H1 (cell line): Measurements from ENCODE around the gene GJA5. TPM values are rescaled to one million over a fixed set of nuclear protein-coding genes. Genes with fewer than 3 reads are reported as not detected.
A peak's percentile ranks its signal among the peaks of the same experiment; 100 is the strongest.

Experiments used
- CTCF ChIA-PET: fragments of 300-600 bp; sonication (Branson Sonifier 250); formaldehyde crosslinking; loops from one replicate; lab custom pipeline; 2021; ENCODE audit not compliant: partially characterized antibody; lab: Charles Lee
- POLR2A ChIA-PET: fragments of 300-600 bp; sonication (Branson Sonifier 250); formaldehyde crosslinking; loops from one replicate; lab custom pipeline; 2021; ENCODE audit warnings: inconsistent platforms; ENCODE audit not compliant: partially characterized antibody; lab: Charles Lee
- DNase-seq, 2 experiments: peaks; one replicate each; pipeline versions ENCODE4 v3.0.0 to v3.0.0-alpha.2; 2010 to 2022; ENCODE audit warnings: low spot score in 2 of 2, low read depth in 1 of 2, mixed read lengths in 1 of 2
- FAIRE-seq: peaks from 2 replicates; lab custom pipeline; 2011; peaks lifted over from hg19 to GRCh38; lab: Jason Lieb, UNC
- H2AFZ ChIP-seq: 2 replicates; pipeline ENCODE4 v1.8.1; 2012; ENCODE audit warnings: low read length, inconsistent platforms
- H2AK5ac ChIP-seq: 2 replicates; pipeline ENCODE4 v1.6.1; 2013; ENCODE audit warnings: low read depth, low read length
- H2BK120ac ChIP-seq: replicated peaks from 2 replicates; pipeline ENCODE3; 2013; ENCODE audit warnings: low read depth, low read length, inconsistent platforms
- H2BK12ac ChIP-seq: 2 replicates; pipeline ENCODE4 v1.6.1; 2013; ENCODE audit warnings: low read depth, low read length
- H2BK15ac ChIP-seq: 2 replicates; pipeline ENCODE4 v1.6.1; 2013; ENCODE audit warnings: low read length
- H2BK20ac ChIP-seq: 2 replicates; pipeline ENCODE4 v1.6.1; 2013; ENCODE audit warnings: low read length
- H2BK5ac ChIP-seq: 2 replicates; pipeline ENCODE4 v1.6.1; 2013; ENCODE audit warnings: low read depth, low read length
- H3K14ac ChIP-seq: 2 replicates; pipeline ENCODE4 v1.6.1; 2013; ENCODE audit warnings: inconsistent platforms; ENCODE audit not compliant: insufficient read length
- H3K18ac ChIP-seq: 2 replicates; pipeline ENCODE4 v1.6.1; 2013; ENCODE audit warnings: low read length; ENCODE audit errors: extremely low read depth
- H3K23ac ChIP-seq: 2 replicates; pipeline ENCODE4 v1.6.1; 2013; ENCODE audit warnings: inconsistent platforms; ENCODE audit not compliant: insufficient read length
- H3K23me2 ChIP-seq: 2 replicates; pipeline ENCODE4 v1.6.1; 2013; ENCODE audit warnings: low read depth, low read length
- H3K27ac ChIP-seq: 2 replicates; pipeline ENCODE4 v1.6.1; 2011; ENCODE audit warnings: low read depth, low read length, inconsistent platforms
- H3K27me3 ChIP-seq, 4 experiments: replicated peaks in 1 of 4; 1 replicate in 1 of 4; 2 replicates in 3 of 4; pipeline versions ENCODE4 v1.6.1 to v1.8.1; 2011 to 2013; ENCODE audit warnings: low read length in 3 of 4, mild to moderate bottlenecking in 3 of 4, inconsistent platforms in 2 of 4, mixed read lengths in 2 of 4, moderate library complexity in 1 of 4; ENCODE audit not compliant: control insufficient read depth in 3 of 4, insufficient read depth in 3 of 4; ENCODE audit errors: extremely low read depth in 1 of 4
- H3K36me3 ChIP-seq, 4 experiments: 2 replicates each; pipeline versions ENCODE4 v1.6.1 to v1.8.1; 2011 to 2013; ENCODE audit warnings: mild to moderate bottlenecking in 4 of 4, low read length in 3 of 4, moderate library complexity in 2 of 4, control low read depth in 1 of 4, inconsistent platforms in 1 of 4; ENCODE audit not compliant: insufficient read depth in 4 of 4, control insufficient read depth in 2 of 4
- H3K4ac ChIP-seq: replicated peaks from 2 replicates; pipeline ENCODE3; 2013; ENCODE audit warnings: low read length, low read depth, mixed read lengths, inconsistent platforms; ENCODE audit not compliant: insufficient read length
- H3K4me1 ChIP-seq, 4 experiments: replicated peaks in 1 of 4; 1 replicate in 1 of 4; 2 replicates in 3 of 4; pipeline versions ENCODE4 v1.6.1 to v1.8.1; 2011 to 2013; ENCODE audit warnings: low read length in 3 of 4, inconsistent platforms in 2 of 4, mixed read lengths in 1 of 4; ENCODE audit not compliant: insufficient read depth in 4 of 4, control insufficient read depth in 3 of 4
- H3K4me2 ChIP-seq, 2 experiments: 2 replicates each; pipeline versions ENCODE4 v1.6.1 to v1.8.1; 2011 to 2013; ENCODE audit warnings: low read depth in 2 of 2, low read length in 2 of 2, control low read depth in 1 of 2, inconsistent platforms in 1 of 2, mild to moderate bottlenecking in 1 of 2; ENCODE audit not compliant: insufficient read depth in 1 of 2
- H3K4me3 ChIP-seq, 4 experiments: fragments of 200-600, 300-600 bp in 1 of 4; sonication (generic), shearing (Covaris generic), sonication (Bioruptor Twin) in 1 of 4; 2 replicates each; pipeline versions ENCODE4 v1.5.1 to v1.8.1; 2011 to 2016; ENCODE audit warnings: low read length in 4 of 4, low read depth in 3 of 4, control low read depth in 2 of 4, inconsistent platforms in 2 of 4, mild to moderate bottlenecking in 2 of 4, mixed read lengths in 1 of 4, moderate library complexity in 1 of 4; ENCODE audit not compliant: insufficient read depth in 2 of 4; ENCODE audit errors: extremely low read depth in 1 of 4
- H3K56ac ChIP-seq: replicated peaks from 2 replicates; pipeline ENCODE3; 2013; ENCODE audit warnings: low read depth, mild to moderate bottlenecking, mixed read lengths, low read length, inconsistent platforms; ENCODE audit not compliant: insufficient read length
- H3K79me1 ChIP-seq: 2 replicates; pipeline ENCODE4 v1.6.1; 2013; ENCODE audit warnings: low read depth, low read length, control low read depth
- H3K79me2 ChIP-seq, 2 experiments: 2 replicates each; pipeline versions ENCODE4 v1.6.1 to v1.8.1; 2012 to 2013; ENCODE audit warnings: low read length in 2 of 2, mild to moderate bottlenecking in 2 of 2, inconsistent platforms in 1 of 2; ENCODE audit not compliant: insufficient read depth in 2 of 2, control insufficient read depth in 1 of 2
- H3K9ac ChIP-seq, 4 experiments: replicated peaks in 1 of 4; 1 replicate in 1 of 4; 2 replicates in 3 of 4; pipeline versions ENCODE4 v1.6.1 to v1.8.1; 2011 to 2013; ENCODE audit warnings: low read depth in 3 of 4, low read length in 3 of 4, control low read depth in 2 of 4, mild to moderate bottlenecking in 2 of 4, moderate library complexity in 2 of 4, inconsistent platforms in 1 of 4; ENCODE audit errors: extremely low read depth in 1 of 4
- H3K9me3 ChIP-seq, 2 experiments: 2 replicates each; pipeline versions ENCODE4 v1.6.1 to v1.8.1; 2012 to 2013; ENCODE audit warnings: mild to moderate bottlenecking in 2 of 2, moderate library complexity in 2 of 2, control low read depth in 1 of 2, inconsistent platforms in 1 of 2, low read depth in 1 of 2, low read length in 1 of 2, mixed read lengths in 1 of 2; ENCODE audit not compliant: insufficient read depth in 2 of 2
- H4K20me1 ChIP-seq, 2 experiments: replicated peaks in 1 of 2; 2 replicates each; pipeline versions ENCODE3 to v1.8.1; 2011 to 2013; ENCODE audit warnings: inconsistent platforms in 2 of 2, low read length in 2 of 2, mild to moderate bottlenecking in 1 of 2; ENCODE audit not compliant: insufficient read depth in 2 of 2, control insufficient read depth in 1 of 2
- H4K5ac ChIP-seq: 2 replicates; pipeline ENCODE4 v1.6.1; 2013; ENCODE audit warnings: low read length, low read depth, mixed read lengths, inconsistent platforms; ENCODE audit not compliant: insufficient read length
- H4K8ac ChIP-seq: 2 replicates; pipeline ENCODE4 v1.8.0; 2013; ENCODE audit warnings: mild to moderate bottlenecking, moderate library complexity, low read length, inconsistent platforms; ENCODE audit not compliant: insufficient read depth; ENCODE audit errors: extremely low read depth
- H4K91ac ChIP-seq: replicated peaks from 2 replicates; pipeline ENCODE3; 2013; ENCODE audit warnings: low read length, mixed read lengths, inconsistent platforms; ENCODE audit not compliant: insufficient read length
- BRCA1 ChIP-seq: IDR thresholded peaks from 2 replicates; pipeline ENCODE4 v1.6.1; 2012; ENCODE audit warnings: low read depth, low read length, improper control_type of control experiment
- CHD2 ChIP-seq: IDR thresholded peaks from 2 replicates; pipeline ENCODE4 v1.6.1; 2012; ENCODE audit warnings: low read length, improper control_type of control experiment
- EP300 ChIP-seq, 2 experiments: IDR thresholded peaks; 1 replicate in 1 of 2; 2 replicates in 1 of 2; pipeline ENCODE4 v1.6.1; 2011 to 2012; ENCODE audit warnings: low read depth in 2 of 2, low read length in 2 of 2, mild to moderate bottlenecking in 2 of 2, borderline replicate concordance in 1 of 2, inconsistent platforms in 1 of 2, moderate library complexity in 1 of 2
- FOSL1 ChIP-seq: IDR thresholded peaks from 2 replicates; pipeline ENCODE4 v1.6.1; 2011; ENCODE audit warnings: mild to moderate bottlenecking, low read depth, low read length, moderate library complexity; ENCODE audit not compliant: insufficient read depth
- KDM1A ChIP-seq: fragments of 200-600, 300-600 bp; sonication (generic); IDR thresholded peaks from 2 replicates; pipeline ENCODE4 v1.7.1; 2016; ENCODE audit warnings: mild to moderate bottlenecking, low read length, borderline replicate concordance
- KDM4A ChIP-seq: IDR thresholded peaks from one replicate; pipeline ENCODE4 v1.7.1; 2012; ENCODE audit warnings: low read depth, mild to moderate bottlenecking, moderate library complexity, low read length, inconsistent platforms; ENCODE audit not compliant: severe bottlenecking
- TAF1 ChIP-seq: IDR thresholded peaks from 2 replicates; pipeline ENCODE4 v1.6.1; 2011; ENCODE audit warnings: mild to moderate bottlenecking, low read depth, low read length
- TCF12 ChIP-seq: IDR thresholded peaks from 2 replicates; pipeline ENCODE4 v1.6.1; 2011; ENCODE audit warnings: low read depth, mild to moderate bottlenecking, low read length
- ZNF274 ChIP-seq: IDR thresholded peaks from 2 replicates; pipeline ENCODE4 v1.7.0; 2012; ENCODE audit warnings: low read length, borderline replicate concordance; ENCODE audit errors: extremely low read depth
- WGBS, 2 experiments: shearing (Covaris generic) in 1 of 2; methylation state at CpG; one replicate each; pipeline versions ENCODE4 v1.1.6 to v1.1.7; 2013 to 2015; ENCODE audit warnings: low lambda C conversion rate in 2 of 2, mixed read lengths in 2 of 2, inconsistent platforms in 1 of 2, low coverage in 1 of 2, missing lambda C conversion rate in 1 of 2; ENCODE audit not compliant: insufficient replicate concordance in 2 of 2, insufficient coverage in 1 of 2, insufficient read length in 1 of 2; ENCODE audit errors: extremely low coverage in 1 of 2, missing lambda C conversion rate in 1 of 2; 5-methylcytosine and 5-hydroxymethylcytosine counted together
- polyA plus RNA-seq, 7 experiments: library from polyadenylated mRNA; depleted of rRNA in 3 of 7; stranded (reverse) in 5 of 7; unstranded in 2 of 7; fragments of >200 nt in 5 of 7; fragments of 200-250 nt in 2 of 7; gene quantifications; 1 replicate in 5 of 7; 2 replicates in 1 of 7; 4 replicates in 1 of 7; pipeline versions ENCODE4 v1.2.1 to v1.2.3, GENCODE V29; 2011 to 2013; ENCODE audit warnings: missing spikeins in 2 of 7, mixed read lengths in 2 of 7
- total RNA-seq: library from RNA; stranded (reverse); fragmentation: NEBNext Ultra II Directional; extraction: Animal tissue kit (Norgen Biotek cat#: 25700); gene quantifications from 2 replicates; pipeline ENCODE4 v1.2.1, GENCODE V29; 2021
- TF ChIP-seq, protein P1 (sequence below), 3 experiments: IDR thresholded peaks; 1 replicate in 2 of 3; 2 replicates in 1 of 3; pipeline versions ENCODE4 v1.5.1 to v1.6.1; 2011; ENCODE audit warnings: low read length in 3 of 3, mild to moderate bottlenecking in 3 of 3, inconsistent platforms in 2 of 3, low read depth in 1 of 3, moderate library complexity in 1 of 3; ENCODE audit not compliant: insufficient read depth in 1 of 3; ENCODE audit errors: control extremely low read depth in 1 of 3

GJA5 gene
- total and polyA plus RNA-seq, 2 of the 8 experiments (the other 6 are each of a cell fraction or from before 2014, with no cell fraction given): 1.2 to 2.7 TPM

DNA sequence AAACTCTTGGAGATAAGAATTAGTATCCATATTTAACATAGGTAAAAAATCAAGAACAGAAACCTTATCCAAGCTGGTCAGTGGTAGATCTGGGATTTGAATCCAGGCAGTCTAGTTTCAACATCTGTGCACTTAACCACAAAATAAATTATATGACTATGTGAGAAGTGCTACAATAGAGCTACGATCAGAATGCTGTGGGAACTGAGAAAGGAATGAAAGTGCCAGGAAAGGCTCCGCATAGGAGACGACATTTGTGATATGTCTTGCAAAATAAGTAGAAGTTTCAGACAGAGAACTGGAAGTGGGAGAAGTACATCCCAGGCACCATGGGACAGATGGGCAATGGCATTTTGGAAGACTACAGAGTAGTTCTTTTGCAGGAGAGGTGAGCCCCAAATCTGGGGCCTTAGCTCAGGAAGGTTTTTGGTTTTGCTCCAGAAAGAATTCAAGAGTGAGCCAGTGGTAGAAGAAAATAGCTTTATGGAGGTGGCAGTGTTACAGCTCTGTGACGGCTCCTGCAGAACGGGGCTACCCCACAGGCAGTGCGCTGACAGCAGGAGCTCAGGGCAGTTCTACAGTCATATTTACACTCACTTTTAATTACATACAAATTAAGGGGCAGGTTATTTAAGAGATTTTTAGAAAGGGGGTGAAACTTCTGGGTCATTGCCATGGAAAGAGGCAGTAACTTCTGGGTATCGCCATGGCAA lies 25.5 kb upstream of the GJA5 start:
- H3K18ac ChIP-seq: no peak overlapping the region
- no peaks in the 10 kb centered on the region for H3K9me3 ChIP-seq
- H2BK15ac ChIP-seq: peak overlapping the region; percentile 20; the same call in 1 of the 2 replicates
- H3K9ac ChIP-seq: no peak overlapping the region
- H3K14ac ChIP-seq: no peak overlapping the region
- no peak overlapping the region for H3K4ac ChIP-seq
- H3K27ac ChIP-seq: no peak overlapping the region
- ChIA-PET POLR2A (no interaction called here), CTCF (interaction anchor here (1.3 to 1.6 kb wide), 4 partner anchors 10 to 107 kb away, joined by 4 to 7 read pairs (median 6); no protein-coding TSS in a partner anchor)
- H3K4me3 ChIP-seq: no peak overlapping the region
- H2AFZ ChIP-seq: no peak overlapping the region
- peaks cover 0 to 5% (median 0%) of the 10 kb centered on the region in 4 experiments; a peak in 3 of 7 replicates for H3K4me1 ChIP-seq
- no peaks in the 10 kb centered on the region for H3K79me1 ChIP-seq
- H2AK5ac ChIP-seq: no peak overlapping the region
- no peak overlapping the region for H4K91ac ChIP-seq
- no peak overlapping the region for H3K23ac ChIP-seq
- WGBS, 2 experiments: 88% methylated on average over 7 of the region's 7 CpGs; no CpG with 5 or more reads in 1 of the 2 experiments
- no peak overlapping the region for H4K5ac ChIP-seq
- FAIRE-seq: no peak
- H3K36me3 ChIP-seq: no peaks in the 10 kb centered on the region
- H4K8ac ChIP-seq: no peak overlapping the region
- no peaks in the 10 kb centered on the region; a peak in 1 of 7 replicates for H3K27me3 ChIP-seq
- DNase-seq: no peak
- H2BK12ac ChIP-seq: no peak overlapping the region
- H4K20me1 ChIP-seq: no peaks in the 10 kb centered on the region
- H3K56ac ChIP-seq: no peak overlapping the region
- no peaks in the 10 kb centered on the region for H3K79me2 ChIP-seq
- H2BK5ac ChIP-seq: no peak overlapping the region
- no peak overlapping the region for H3K4me2 ChIP-seq
- H2BK20ac ChIP-seq: no peak overlapping the region
- no peak overlapping the region for H2BK120ac ChIP-seq
- no peaks in the 10 kb centered on the region for H3K23me2 ChIP-seq
- TF ChIP-seq ZNF274: no peak
- TF ChIP-seq TCF12: no peak
- TF ChIP-seq FOSL1: no peak
- TF ChIP-seq KDM4A: no peak
- no peak for TF ChIP-seq TAF1
- TF ChIP-seq, protein P1, sequence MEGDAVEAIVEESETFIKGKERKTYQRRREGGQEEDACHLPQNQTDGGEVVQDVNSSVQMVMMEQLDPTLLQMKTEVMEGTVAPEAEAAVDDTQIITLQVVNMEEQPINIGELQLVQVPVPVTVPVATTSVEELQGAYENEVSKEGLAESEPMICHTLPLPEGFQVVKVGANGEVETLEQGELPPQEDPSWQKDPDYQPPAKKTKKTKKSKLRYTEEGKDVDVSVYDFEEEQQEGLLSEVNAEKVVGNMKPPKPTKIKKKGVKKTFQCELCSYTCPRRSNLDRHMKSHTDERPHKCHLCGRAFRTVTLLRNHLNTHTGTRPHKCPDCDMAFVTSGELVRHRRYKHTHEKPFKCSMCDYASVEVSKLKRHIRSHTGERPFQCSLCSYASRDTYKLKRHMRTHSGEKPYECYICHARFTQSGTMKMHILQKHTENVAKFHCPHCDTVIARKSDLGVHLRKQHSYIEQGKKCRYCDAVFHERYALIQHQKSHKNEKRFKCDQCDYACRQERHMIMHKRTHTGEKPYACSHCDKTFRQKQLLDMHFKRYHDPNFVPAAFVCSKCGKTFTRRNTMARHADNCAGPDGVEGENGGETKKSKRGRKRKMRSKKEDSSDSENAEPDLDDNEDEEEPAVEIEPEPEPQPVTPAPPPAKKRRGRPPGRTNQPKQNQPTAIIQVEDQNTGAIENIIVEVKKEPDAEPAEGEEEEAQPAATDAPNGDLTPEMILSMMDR (IDR thresholded peaks at IDR 0.05; ENCODE audit: control extremely low read depth in 1 of 3, insufficient read depth in 1 of 3, low read depth in 1 of 3, low read length in 3 of 3): no peak
- no peak for TF ChIP-seq KDM1A
- TF ChIP-seq EP300 (IDR thresholded peaks at IDR 0.05; ENCODE audit: borderline replicate concordance in 1 of 2, low read depth in 2 of 2, low read length in 2 of 2): no peak
- TF ChIP-seq CHD2: no peak
- no peak for TF ChIP-seq BRCA1
